AG09309 (cell line): ENCODE measurements around the gene TNFRSF1A.

Experiments used
- DNase-seq: peaks from one replicate; pipeline ENCODE4 v3.0.0-alpha.2; 2010; ENCODE audit warnings: low read depth
- H3K4me3 ChIP-seq: 2 replicates; pipeline ENCODE4 v1.5.1; 2011; ENCODE audit warnings: mild to moderate bottlenecking, low read depth, low read length, moderate library complexity; ENCODE audit not compliant: control insufficient read depth
- CTCF ChIP-seq: IDR thresholded peaks from 2 replicates; pipeline ENCODE4 v1.5.1; 2011; ENCODE audit warnings: mild to moderate bottlenecking, low read depth, low read length, inconsistent platforms; ENCODE audit not compliant: insufficient read depth, control insufficient read depth; ENCODE audit errors: missing control alignments

The TNFRSF1A gene

GRCh38 chr12:6336079-6336888 is 5.6 kb downstream of the TNFRSF1A start:
- peak; percentile 99 for DNase-seq
- peak overlapping the region; percentile 48 for H3K4me3 ChIP-seq
- no peak for TF ChIP-seq CTCF

- H3K4me3 ChIP-seq: peak overlapping the region; percentile 48
- no peak for DNase-seq
- TF ChIP-seq CTCF: peak; percentile 77
Observed at GRCh38 chr12:6335451-6336078, 6.3 kb downstream of the TNFRSF1A start.

GRCh38 chr12:6334940-6335450 is 6.9 kb downstream of the TNFRSF1A start:
- DNase-seq: no peak
- no peak for TF ChIP-seq CTCF
- peak overlapping the region; percentile 14 for H3K4me3 ChIP-seq

GRCh38 chr12:6334359-6334758 is 7.5 kb downstream of the TNFRSF1A start:
- TF ChIP-seq CTCF: no peak
- no peak overlapping the region for H3K4me3 ChIP-seq
- DNase-seq: no peak

GRCh38 chr12:6333566-6333965 is 8.3 kb downstream of the TNFRSF1A start:
- TF ChIP-seq CTCF: no peak
- no peak overlapping the region for H3K4me3 ChIP-seq
- DNase-seq: no peak

- no peak overlapping the region for H3K4me3 ChIP-seq
- no peak for TF ChIP-seq CTCF
- no peak for DNase-seq
Observed at GRCh38 chr12:6333029-6333428, 8.8 kb downstream of the TNFRSF1A start.
